ENCODE measurements around the gene RTF1. TPM values are rescaled to one million over a fixed set of nuclear protein-coding genes. Genes with fewer than 3 reads are reported as not detected.

RTF1 gene
- total RNA-seq, 1 donor from 2014 or later: 27.1 TPM

DNA sequence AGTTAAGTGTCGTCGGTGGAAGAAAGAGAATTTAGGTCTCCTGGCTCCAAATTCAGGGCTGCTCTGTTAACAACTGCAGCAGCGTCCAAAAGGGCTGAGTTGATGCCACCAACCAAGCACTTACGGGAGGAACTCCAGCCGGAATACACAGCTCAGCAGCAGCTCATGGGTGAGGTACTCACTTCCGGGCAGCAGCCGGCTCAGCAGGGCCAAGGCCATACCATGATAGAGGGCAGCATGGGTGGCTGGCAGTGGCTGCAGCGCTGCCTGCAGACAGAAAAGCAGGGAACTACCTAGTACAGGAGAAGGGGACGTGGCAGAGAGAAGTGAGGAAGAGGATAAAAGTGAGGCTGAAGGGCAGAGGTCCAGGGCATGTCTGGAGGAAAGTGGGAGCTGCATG lies 104.7 kb downstream of the RTF1 start:
- Histone ChIP-seq H3K4me3 (no peak overlapping the region), H3K36me3 (peaks cover 28% of the 10 kb centered on the region), H3K4me1 (no peaks in the 10 kb centered on the region), H3K27ac (no peak overlapping the region), H3K27me3 (ENCODE audit: low read depth) (no peaks in the 10 kb centered on the region), H3K9me3 (no peaks in the 10 kb centered on the region)
- TF ChIP-seq, protein P1, sequence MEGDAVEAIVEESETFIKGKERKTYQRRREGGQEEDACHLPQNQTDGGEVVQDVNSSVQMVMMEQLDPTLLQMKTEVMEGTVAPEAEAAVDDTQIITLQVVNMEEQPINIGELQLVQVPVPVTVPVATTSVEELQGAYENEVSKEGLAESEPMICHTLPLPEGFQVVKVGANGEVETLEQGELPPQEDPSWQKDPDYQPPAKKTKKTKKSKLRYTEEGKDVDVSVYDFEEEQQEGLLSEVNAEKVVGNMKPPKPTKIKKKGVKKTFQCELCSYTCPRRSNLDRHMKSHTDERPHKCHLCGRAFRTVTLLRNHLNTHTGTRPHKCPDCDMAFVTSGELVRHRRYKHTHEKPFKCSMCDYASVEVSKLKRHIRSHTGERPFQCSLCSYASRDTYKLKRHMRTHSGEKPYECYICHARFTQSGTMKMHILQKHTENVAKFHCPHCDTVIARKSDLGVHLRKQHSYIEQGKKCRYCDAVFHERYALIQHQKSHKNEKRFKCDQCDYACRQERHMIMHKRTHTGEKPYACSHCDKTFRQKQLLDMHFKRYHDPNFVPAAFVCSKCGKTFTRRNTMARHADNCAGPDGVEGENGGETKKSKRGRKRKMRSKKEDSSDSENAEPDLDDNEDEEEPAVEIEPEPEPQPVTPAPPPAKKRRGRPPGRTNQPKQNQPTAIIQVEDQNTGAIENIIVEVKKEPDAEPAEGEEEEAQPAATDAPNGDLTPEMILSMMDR (IDR thresholded peaks at IDR 0.05): no peak
- intact Hi-C loops (cut with DNase I): no loop called here
- DNase-seq: no peak
- no peak for ATAC-seq

- ATAC-seq (no peak), DNase-seq (no peak)
- TF ChIP-seq, protein P1 (IDR thresholded peaks at IDR 0.05): no peak
- no peaks in the 10 kb centered on the region for H3K9me3 ChIP-seq
- H3K36me3 ChIP-seq: peaks cover 43% of the 10 kb centered on the region
- H3K4me3 ChIP-seq: no peak overlapping the region
- intact Hi-C loops (cut with DNase I): no loop called here
- H3K27ac ChIP-seq: no peak overlapping the region
- no peaks in the 10 kb centered on the region for H3K27me3 ChIP-seq (ENCODE audit: low read depth)
- no peaks in the 10 kb centered on the region for H3K4me1 ChIP-seq
Measured at GRCh38 chr15:41523097-41523496, 106.2 kb downstream of the RTF1 start.

- peaks cover 96% of the 10 kb centered on the region for H3K36me3 ChIP-seq
- H3K9me3 ChIP-seq: no peaks in the 10 kb centered on the region
- H3K4me3 ChIP-seq: no peak overlapping the region
- TF ChIP-seq, protein P1 (IDR thresholded peaks at IDR 0.05): no peak
- no peaks in the 10 kb centered on the region for H3K4me1 ChIP-seq
- intact Hi-C loops (cut with DNase I): no loop called here
- H3K27me3 ChIP-seq (ENCODE audit: low read depth): no peaks in the 10 kb centered on the region
- DNase-seq: no peak
- ATAC-seq: no peak
- peak overlapping the region; percentile 13 for H3K27ac ChIP-seq
Measured at GRCh38 chr15:41530363-41530956, 113.6 kb downstream of the RTF1 start.

Other genes with a start within 250 kb of the RTF1 start
- gene EXD1, start 186.3 kb upstream of the RTF1 start, total RNA-seq: not detected
- 159 TPM for gene CHP1, start 185.8 kb upstream of the RTF1 start, total RNA-seq
- 0.62 TPM for gene OIP5, start 84.5 kb upstream of the RTF1 start, total RNA-seq
- gene NUSAP1, start 84.2 kb upstream of the RTF1 start, total RNA-seq: 7.0 TPM
- gene NDUFAF1, start 14.6 kb upstream of the RTF1 start, total RNA-seq: 16.3 TPM
- 0.32 TPM for gene ITPKA, start 76.8 kb downstream of the RTF1 start, total RNA-seq
- gene LTK, start 96.7 kb downstream of the RTF1 start, total RNA-seq: 25.9 TPM
- gene RPAP1, start 127.2 kb downstream of the RTF1 start, total RNA-seq: 28.5 TPM
- gene TYRO3, start 142.1 kb downstream of the RTF1 start, total RNA-seq: 17.3 TPM
- 38.7 TPM for gene MGA, start 243.3 kb downstream of the RTF1 start, total RNA-seq

Measured in lower lobe of right lung (tissue), 2 donors.